Testis (tissue), 2 donors: ENCODE measurements around the gene MAN1A1.

Source experiments
- CTCF ChIP-seq, 3 experiments: fragments of 450-650 bp in 2 of 3; fragments of 200-600 bp in 1 of 3; sonication (generic) in 1 of 3; IDR thresholded peaks; one replicate each; pipeline ENCODE4 v1.5.1; 2016 to 2019; ENCODE audit warnings: antibody characterized with exemption in 3 of 3, mild to moderate bottlenecking in 2 of 3, moderate library complexity in 1 of 3
- POLR2A ChIP-seq: fragments of 450-650 bp; IDR thresholded peaks from one replicate; pipeline ENCODE4 v1.6.1; 2017; ENCODE audit warnings: antibody characterized with exemption, mild to moderate bottlenecking, moderate library complexity

DNA sequence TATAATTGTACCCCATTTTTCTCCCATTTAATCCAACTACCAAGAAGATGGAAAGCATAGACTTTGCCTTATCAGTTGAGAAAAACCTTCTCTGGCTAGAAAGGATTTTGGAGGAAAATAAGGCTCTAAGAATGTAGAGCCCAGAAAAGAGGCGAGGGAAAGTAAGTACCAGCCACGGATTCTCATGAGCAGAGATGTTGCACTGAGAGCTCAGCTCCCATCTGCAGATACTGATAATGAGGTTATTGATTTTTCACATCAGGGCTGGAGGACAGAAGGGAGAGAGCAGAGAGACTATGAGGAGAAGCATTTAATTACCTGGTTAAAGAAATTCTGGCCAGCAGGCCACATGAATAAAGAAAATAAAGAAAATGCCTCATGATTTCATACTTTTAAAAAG, 166.7 kb downstream of the MAN1A1 start:
- no peak for TF ChIP-seq CTCF (IDR thresholded peaks at IDR 0.05)
- no peak for TF ChIP-seq POLR2A
